LNCaP clone FGC (cell line): ENCODE measurements around the gene SVIL.

ENCODE experiments used
- DNase-seq: peaks from one replicate; pipeline ENCODE4 v3.0.0-alpha.2; 2011; ENCODE audit warnings: low read depth
- H3K4me3 ChIP-seq: 2 replicates; pipeline ENCODE4 v1.5.1; 2011; ENCODE audit warnings: mild to moderate bottlenecking, low read depth, low read length, control low read depth
- TF ChIP-seq, protein P1 (sequence below): IDR thresholded peaks from 2 replicates; pipeline ENCODE4 v1.5.1; 2012; ENCODE audit warnings: mild to moderate bottlenecking; ENCODE audit not compliant: control insufficient read depth, insufficient read depth; ENCODE audit errors: extremely low read depth

SVIL gene

DNA sequence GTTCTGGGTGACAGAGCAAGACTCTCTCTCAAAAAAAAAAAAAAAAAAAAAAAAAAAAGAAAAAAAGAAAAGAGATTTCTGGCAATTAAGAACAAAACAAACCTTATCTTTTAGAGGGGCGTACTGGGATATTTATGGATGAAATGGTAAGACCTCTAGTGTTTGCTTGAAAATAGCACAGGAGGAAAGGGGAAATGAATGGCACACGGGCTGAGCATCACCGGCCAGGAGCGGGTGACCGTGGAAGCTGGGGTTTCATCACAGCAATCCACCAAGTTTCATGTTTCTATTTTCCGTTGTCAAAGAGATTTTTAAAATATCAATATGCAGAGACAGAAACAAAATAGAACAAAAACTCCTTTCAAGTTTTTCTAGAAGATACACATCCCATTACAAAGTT is 105.6 kb downstream of the SVIL start:
- no peak overlapping the region for H3K4me3 ChIP-seq
- TF ChIP-seq, protein P1, sequence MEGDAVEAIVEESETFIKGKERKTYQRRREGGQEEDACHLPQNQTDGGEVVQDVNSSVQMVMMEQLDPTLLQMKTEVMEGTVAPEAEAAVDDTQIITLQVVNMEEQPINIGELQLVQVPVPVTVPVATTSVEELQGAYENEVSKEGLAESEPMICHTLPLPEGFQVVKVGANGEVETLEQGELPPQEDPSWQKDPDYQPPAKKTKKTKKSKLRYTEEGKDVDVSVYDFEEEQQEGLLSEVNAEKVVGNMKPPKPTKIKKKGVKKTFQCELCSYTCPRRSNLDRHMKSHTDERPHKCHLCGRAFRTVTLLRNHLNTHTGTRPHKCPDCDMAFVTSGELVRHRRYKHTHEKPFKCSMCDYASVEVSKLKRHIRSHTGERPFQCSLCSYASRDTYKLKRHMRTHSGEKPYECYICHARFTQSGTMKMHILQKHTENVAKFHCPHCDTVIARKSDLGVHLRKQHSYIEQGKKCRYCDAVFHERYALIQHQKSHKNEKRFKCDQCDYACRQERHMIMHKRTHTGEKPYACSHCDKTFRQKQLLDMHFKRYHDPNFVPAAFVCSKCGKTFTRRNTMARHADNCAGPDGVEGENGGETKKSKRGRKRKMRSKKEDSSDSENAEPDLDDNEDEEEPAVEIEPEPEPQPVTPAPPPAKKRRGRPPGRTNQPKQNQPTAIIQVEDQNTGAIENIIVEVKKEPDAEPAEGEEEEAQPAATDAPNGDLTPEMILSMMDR: no peak
- DNase-seq: no peak

DNA sequence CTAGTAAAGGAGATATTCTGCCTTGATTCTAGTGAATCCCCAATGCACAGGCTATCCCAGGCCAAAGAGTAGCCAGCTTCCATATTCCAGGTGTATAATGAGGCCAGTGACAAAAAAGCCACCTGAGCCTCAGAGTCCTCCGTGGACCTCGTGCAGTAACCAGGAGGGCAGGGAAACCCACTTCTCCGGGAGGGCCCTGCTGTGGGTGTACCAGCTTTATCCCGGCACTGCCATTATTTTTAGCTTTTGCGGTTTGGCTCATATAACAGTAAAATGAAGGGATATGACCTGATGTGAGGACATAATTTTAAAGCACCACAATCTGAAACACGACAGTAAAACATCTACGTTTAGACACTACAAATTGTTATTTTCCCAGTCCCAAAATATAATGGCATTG is 109.0 kb downstream of the SVIL start:
- no peak overlapping the region for H3K4me3 ChIP-seq
- DNase-seq: no peak
- TF ChIP-seq, protein P1: no peak

DNA sequence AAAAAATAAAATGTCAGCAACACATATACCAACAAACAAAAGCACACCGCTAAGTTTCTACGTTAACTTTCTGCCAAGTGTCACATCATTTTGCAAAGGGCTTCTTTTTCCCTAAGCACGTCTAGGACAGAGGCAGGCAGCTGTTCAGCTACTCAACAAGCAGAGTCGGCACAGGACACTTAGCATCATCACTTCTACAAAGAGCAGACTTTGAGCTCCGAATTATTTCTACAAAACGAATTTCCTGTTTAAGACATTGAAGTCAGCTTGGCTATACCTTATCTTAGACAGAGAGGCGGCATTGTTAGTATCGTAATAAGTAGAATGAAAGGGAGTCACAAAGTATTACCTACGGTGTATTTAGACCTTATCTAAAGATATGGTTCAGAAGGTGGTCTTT is 110.1 kb downstream of the SVIL start:
- DNase-seq: no peak
- TF ChIP-seq, protein P1: no peak
- H3K4me3 ChIP-seq: no peak overlapping the region

DNA sequence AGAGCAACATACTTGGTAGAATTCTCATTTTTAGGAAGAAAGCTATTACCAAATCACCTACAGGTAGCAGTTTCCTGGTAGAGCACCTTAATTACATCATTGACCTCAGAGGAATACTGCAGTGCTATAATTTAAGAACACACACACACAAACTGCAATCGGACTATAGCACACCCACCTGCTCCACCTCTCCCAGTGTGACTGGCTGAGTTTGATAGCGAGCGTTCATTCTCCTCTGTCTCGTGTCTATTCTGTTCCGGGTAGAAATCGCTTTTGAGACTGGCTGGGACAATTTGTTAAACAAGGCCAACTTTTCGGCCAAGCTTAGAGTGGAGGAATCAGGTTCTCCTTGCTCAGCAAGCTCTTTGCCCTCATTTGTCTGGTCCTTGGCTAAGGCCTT is 110.5 kb downstream of the SVIL start:
- H3K4me3 ChIP-seq: no peak overlapping the region
- TF ChIP-seq, protein P1: no peak
- DNase-seq: no peak

DNA sequence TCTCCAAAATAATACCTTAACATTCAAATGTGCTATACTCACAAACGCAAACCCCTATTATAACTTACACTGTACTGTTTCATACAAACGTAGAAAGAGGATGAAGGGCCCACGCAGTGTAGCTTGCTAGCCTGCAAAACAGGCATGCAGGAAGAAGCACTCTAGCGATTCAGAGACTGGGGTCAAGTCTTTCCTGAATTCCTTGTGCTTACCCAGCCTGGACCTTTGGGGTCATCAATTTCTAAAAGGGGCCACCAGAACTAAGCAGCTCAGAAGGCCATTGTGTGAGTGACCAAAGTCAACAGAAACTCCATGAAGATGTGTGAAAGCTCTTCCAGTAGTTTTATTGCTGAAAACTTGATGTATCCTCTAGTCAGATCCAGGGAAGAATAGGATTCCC is 111.9 kb downstream of the SVIL start:
- no peak for DNase-seq
- no peak overlapping the region for H3K4me3 ChIP-seq
- TF ChIP-seq, protein P1: no peak

DNA sequence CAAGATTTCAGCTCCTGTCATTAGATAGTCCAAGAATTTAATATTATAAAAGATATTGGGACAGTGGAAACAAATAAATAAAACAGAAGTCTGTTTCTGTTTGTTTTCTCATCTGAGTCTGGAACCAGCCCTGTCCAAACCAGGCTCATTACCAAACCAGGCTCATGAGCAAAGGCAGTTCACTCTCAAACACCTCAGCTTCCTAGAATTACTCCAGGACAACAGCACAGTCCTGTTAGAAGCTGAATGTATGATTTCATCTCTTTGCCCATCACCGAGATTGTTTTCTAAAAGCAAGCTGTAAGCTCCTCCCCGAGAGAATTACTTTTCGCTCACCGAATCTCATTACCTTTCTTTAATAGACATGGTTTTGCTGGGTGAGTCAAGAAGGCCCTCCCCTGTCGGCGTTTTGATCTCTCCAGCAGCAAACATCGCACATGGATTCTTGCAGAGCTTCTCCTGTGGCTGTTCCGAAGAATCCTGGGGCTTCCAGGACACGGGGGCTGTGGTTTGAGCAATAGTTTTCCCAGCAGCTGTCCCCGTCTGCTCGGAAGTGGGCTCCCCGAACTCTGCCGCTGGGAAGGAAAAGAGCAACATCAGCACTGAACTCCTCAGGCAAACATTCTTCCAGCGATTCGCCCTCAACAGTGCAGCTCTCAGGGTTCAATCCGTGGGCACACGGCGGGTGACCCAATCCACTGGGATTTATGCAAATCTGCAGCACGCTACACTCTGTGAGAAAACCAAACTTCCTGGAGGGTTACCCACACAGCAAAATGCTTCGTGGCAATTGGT is 112.5 kb downstream of the SVIL start:
- no peak overlapping the region for H3K4me3 ChIP-seq
- TF ChIP-seq, protein P1: no peak
- peak; percentile 50 for DNase-seq

DNA sequence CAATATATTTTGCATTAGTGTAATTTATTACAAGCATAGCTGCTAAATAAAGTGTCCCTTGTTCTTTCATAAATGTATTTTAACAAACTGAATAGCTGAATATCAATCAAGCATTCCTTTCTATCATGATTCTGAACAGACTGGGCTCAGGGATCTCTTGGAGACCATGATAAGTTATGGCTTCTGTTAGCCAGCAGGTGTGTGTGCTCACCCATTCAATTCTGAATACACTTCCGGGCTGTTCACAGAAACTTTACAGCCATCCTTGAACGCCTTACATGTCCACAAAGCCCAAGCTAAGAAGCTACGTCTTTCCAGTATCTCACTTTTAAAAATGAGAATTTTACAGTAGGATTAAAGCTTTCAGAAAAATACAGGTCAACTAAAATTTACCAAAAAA is 115.1 kb downstream of the SVIL start:
- no peak overlapping the region for H3K4me3 ChIP-seq
- TF ChIP-seq, protein P1: no peak
- DNase-seq: no peak
